Gastrocnemius medialis (tissue), 4 donors: ENCODE measurements around the gene GAP43. TPM values are rescaled to one million over a fixed set of nuclear protein-coding genes. Genes with fewer than 3 reads are reported as not detected.

Experiments
- ATAC-seq, 2 donors: fragments of 150-250 bp; one replicate each; pipeline ENCODE4 v1.9.1; 2016
- DNase-seq, 2 donors: peaks; one replicate each; pipeline ENCODE4 v3.0.0-alpha.2; 2019
- H3K27ac ChIP-seq, 4 donors: fragments of 200-600 bp; sonication (generic); 1 replicate in 1 of 4; 2 replicates in 3 of 4; pipeline ENCODE4 v1.5.1; 2016 to 2018; ENCODE audit warnings: mild to moderate bottlenecking in 2 of 4, moderate library complexity in 1 of 4
- H3K27me3 ChIP-seq, 3 donors: fragments of 200-600 bp; sonication (generic) in 2 of 3; 1 replicate in 1 of 3; 2 replicates in 2 of 3; pipeline versions ENCODE4 v1.5.1 to v1.6.0; 2016 to 2019; ENCODE audit warnings: mild to moderate bottlenecking in 1 of 3, moderate library complexity in 1 of 3
- H3K36me3 ChIP-seq, 2 donors: fragments of 200-600 bp; sonication (generic) in 1 of 2; one replicate each; pipeline ENCODE4 v1.5.1; 2017 to 2018
- H3K4me1 ChIP-seq, 2 donors: fragments of 200-600 bp; sonication (generic) in 1 of 2; one replicate each; pipeline ENCODE4 v1.5.1; 2016 to 2017; ENCODE audit warnings: mild to moderate bottlenecking in 2 of 2
- H3K4me3 ChIP-seq, 4 donors: fragments of 200-600 bp; sonication (generic) in 3 of 4; 1 replicate in 1 of 4; 2 replicates in 3 of 4; pipeline ENCODE4 v1.5.1; 2016 to 2019; ENCODE audit warnings: mild to moderate bottlenecking in 2 of 4
- H3K9me3 ChIP-seq, 3 donors: fragments of 200-600 bp; sonication (generic) in 2 of 3; 1 replicate in 1 of 3; 2 replicates in 2 of 3; pipeline ENCODE4 v1.5.1; 2016 to 2019
- POLR2A ChIP-seq, 2 donors: fragments of 450-650 bp; IDR thresholded peaks; one replicate each; pipeline ENCODE4 v1.6.1; 2017; ENCODE audit warnings: antibody characterized with exemption in 2 of 2, mild to moderate bottlenecking in 2 of 2, moderate library complexity in 2 of 2
- in situ Hi-C, 4 donors: fragments of 200-750 bp; cut with MboI; loops; one replicate each; pipeline versions ENCODE4 v1.15.0 to v1.8.0; 2017; ENCODE audit warnings: low sequenced_read_pairs in 4 of 4
- intact Hi-C: fragments of 100-400 bp; cut with DNase I; formaldehyde crosslinking; loops from one replicate; pipeline ENCODE4 v1.15.1; 2023; ENCODE audit warnings: low total_unique reads
- total RNA-seq, 4 donors: library from RNA; depleted of rRNA; stranded (reverse); fragments of >200 nt; gene quantifications; one replicate each; pipeline versions ENCODE4 v1.1.0 to v1.2.3, GENCODE V29; 2016
- TF ChIP-seq, protein P1 (sequence below), 5 experiments: fragments of 450-650 bp in 3 of 5; fragments of 200-600 bp in 2 of 5; sonication (generic) in 2 of 5; IDR thresholded peaks in 4 of 5; conservative IDR thresholded peaks in 1 of 5; 1 replicate in 4 of 5; 2 replicates in 1 of 5; pipeline ENCODE4 v1.5.1; 2016 to 2019; ENCODE audit warnings: antibody characterized with exemption in 5 of 5, mild to moderate bottlenecking in 3 of 5, moderate library complexity in 3 of 5

Gene GAP43
- total RNA-seq, 4 donors from 2014 or later = 0.20 TPM; not detected in 3

DNA sequence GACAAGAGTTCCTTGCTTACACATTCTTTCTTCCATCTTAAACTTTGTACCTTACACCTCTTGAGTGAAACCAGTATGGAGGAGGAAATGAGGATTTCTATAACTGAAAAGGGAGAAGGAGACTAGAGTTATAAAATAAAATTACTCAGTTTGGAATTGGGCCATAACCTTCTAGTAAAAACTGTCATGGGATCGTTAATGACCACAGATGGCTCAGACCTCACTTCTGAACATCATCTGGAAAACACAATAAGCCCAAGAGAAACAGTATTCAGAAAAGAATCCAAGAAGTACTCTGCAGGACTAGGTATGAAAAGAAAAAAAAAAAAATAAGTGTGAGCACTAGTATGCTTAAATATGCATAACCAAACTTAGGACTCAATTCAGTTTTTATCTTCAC is 12.1 kb downstream of the GAP43 start:
- Histone ChIP-seq H3K36me3 (no peaks in the 10 kb centered on the region), H3K27ac (no peak overlapping the region), H3K9me3 (no peaks in the 10 kb centered on the region), H3K4me1 (no peaks in the 10 kb centered on the region), H3K4me3 (no peak overlapping the region), H3K27me3 (no peaks in the 10 kb centered on the region)
- ATAC-seq (no peak), DNase-seq (no peak)
- TF ChIP-seq, protein P1, sequence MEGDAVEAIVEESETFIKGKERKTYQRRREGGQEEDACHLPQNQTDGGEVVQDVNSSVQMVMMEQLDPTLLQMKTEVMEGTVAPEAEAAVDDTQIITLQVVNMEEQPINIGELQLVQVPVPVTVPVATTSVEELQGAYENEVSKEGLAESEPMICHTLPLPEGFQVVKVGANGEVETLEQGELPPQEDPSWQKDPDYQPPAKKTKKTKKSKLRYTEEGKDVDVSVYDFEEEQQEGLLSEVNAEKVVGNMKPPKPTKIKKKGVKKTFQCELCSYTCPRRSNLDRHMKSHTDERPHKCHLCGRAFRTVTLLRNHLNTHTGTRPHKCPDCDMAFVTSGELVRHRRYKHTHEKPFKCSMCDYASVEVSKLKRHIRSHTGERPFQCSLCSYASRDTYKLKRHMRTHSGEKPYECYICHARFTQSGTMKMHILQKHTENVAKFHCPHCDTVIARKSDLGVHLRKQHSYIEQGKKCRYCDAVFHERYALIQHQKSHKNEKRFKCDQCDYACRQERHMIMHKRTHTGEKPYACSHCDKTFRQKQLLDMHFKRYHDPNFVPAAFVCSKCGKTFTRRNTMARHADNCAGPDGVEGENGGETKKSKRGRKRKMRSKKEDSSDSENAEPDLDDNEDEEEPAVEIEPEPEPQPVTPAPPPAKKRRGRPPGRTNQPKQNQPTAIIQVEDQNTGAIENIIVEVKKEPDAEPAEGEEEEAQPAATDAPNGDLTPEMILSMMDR (IDR thresholded peaks at IDR 0.05 in 4 of 5, conservative IDR thresholded peaks at IDR 0.05 in 1 of 5) = no peak
- TF ChIP-seq POLR2A (IDR thresholded peaks at IDR 0.05) = no peak
- intact Hi-C loops = no loop called here
- in situ Hi-C loops = no loop called here

DNA sequence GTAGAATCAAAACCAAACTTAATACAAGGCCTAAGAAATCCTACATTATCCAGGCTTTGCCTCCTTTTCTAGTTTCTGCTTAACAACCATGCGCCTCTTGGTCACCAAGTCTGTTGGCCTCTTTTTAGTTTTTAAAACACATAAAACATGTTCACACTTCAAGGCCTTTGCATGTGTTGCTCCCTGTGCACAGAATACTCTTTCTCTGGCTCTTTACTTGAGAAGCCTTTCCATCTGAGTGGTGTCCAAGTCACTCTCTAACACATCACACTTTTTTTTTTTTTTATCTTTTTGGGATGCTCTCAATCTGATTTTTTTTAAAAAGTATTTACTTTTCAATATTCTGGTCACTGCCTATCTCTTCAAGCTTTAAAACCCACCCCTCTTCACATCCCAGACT is 14.9 kb downstream of the GAP43 start:
- Histone ChIP-seq H3K4me3 (no peak overlapping the region), H3K27me3 (no peaks in the 10 kb centered on the region), H3K27ac (no peak overlapping the region), H3K36me3 (no peaks in the 10 kb centered on the region), H3K9me3 (no peaks in the 10 kb centered on the region), H3K4me1 (no peaks in the 10 kb centered on the region)
- no peak for TF ChIP-seq POLR2A (IDR thresholded peaks at IDR 0.05)
- TF ChIP-seq, protein P1 (IDR thresholded peaks at IDR 0.05 in 4 of 5, conservative IDR thresholded peaks at IDR 0.05 in 1 of 5) = no peak
- in situ Hi-C loops = no loop called here
- no peak for DNase-seq
- no peak for ATAC-seq
- intact Hi-C loops = no loop called here

DNA sequence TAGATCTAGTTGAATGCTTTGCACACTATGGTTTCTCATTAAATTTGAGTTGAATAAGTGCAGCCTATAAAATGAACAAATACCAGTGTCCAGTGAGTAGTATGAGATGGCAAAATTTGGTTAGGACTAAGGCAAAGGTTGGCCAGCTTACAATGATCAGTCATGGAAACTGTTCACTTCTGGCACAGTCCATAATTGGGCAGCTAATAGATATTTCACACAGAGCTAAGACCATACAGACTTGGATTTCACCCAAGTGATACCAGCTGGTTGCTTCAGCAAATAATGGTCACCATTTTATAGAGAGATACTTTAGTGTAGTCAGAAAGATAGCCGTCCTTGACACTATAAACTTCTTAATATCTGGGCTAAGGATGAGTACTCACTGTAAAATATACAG is 15.7 kb downstream of the GAP43 start:
- no peaks in the 10 kb centered on the region for H3K9me3 ChIP-seq
- H3K27me3 ChIP-seq = no peaks in the 10 kb centered on the region
- intact Hi-C loops (no loop called here), in situ Hi-C loops (no loop called here)
- H3K36me3 ChIP-seq = no peaks in the 10 kb centered on the region
- DNase-seq (no peak), ATAC-seq (no peak)
- no peak overlapping the region for H3K4me3 ChIP-seq
- H3K27ac ChIP-seq = no peak overlapping the region
- H3K4me1 ChIP-seq = no peaks in the 10 kb centered on the region
- TF ChIP-seq POLR2A (IDR thresholded peaks at IDR 0.05) = no peak
- TF ChIP-seq, protein P1 (IDR thresholded peaks at IDR 0.05 in 4 of 5, conservative IDR thresholded peaks at IDR 0.05 in 1 of 5) = no peak

DNA sequence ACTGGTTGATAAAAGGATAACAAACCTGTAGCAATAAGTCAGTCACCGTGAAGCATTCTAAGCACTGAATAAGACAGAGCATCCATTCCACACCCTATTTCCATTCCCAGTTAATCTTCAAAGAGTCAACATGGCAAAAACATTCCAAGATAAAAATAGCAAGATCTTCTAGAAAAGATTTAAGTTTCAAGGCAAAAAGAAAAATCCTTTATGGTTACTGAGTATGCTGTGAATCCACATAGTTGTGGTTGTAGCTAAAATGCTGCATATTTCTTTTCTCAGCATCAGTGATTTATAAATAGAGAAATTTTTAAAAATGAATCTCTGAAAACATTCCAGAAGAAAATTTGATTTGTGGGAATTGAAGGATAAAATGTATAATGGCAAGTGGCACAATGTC is 21.1 kb downstream of the GAP43 start:
- Histone ChIP-seq H3K36me3 (no peaks in the 10 kb centered on the region), H3K4me1 (peaks cover 6 to 9% of the 10 kb centered on the region in 2 donors), H3K27me3 (no peaks in the 10 kb centered on the region), H3K4me3 (no peak overlapping the region), H3K27ac (no peak overlapping the region), H3K9me3 (no peaks in the 10 kb centered on the region)
- no peak for ATAC-seq
- intact Hi-C loops = no loop called here
- in situ Hi-C loops = no loop called here
- TF ChIP-seq POLR2A (IDR thresholded peaks at IDR 0.05) = no peak
- TF ChIP-seq, protein P1 (IDR thresholded peaks at IDR 0.05 in 4 of 5, conservative IDR thresholded peaks at IDR 0.05 in 1 of 5) = no peak
- DNase-seq = no peak

DNA sequence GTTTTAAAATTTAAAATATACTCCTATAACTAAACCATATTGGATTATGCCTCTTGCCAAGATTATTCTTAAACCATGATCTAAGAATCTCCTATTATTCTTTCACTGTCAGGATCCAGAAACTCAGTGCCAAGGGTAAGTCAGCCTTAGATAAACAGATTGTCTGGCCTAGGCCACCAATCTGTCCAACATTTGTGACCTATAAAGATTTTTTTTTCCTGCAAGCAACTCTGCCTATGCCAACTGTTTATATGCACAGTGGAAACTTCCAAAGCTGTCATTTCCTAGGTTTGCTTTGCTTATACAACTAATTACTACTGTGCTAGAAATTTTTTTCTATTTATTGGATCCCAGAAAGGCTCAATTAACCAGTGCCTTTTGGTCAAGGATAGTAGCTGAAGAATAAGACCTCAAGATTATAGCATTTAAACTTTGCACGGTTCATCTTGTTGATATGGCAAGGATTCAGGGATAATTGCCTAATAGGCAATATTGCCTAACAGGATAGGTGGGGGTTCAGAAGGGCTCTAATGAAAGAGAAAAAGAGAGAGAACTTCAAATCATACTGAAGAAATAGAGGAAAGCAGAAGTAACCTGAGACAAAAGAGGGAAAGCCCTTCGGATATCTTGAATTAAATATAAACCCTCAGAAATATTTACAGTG is 22.8 kb downstream of the GAP43 start:
- intact Hi-C loops (no loop called here), in situ Hi-C loops (no loop called here)
- Histone ChIP-seq H3K36me3 (no peaks in the 10 kb centered on the region), H3K27ac (no peak overlapping the region), H3K4me3 (no peak overlapping the region), H3K27me3 (no peaks in the 10 kb centered on the region), H3K9me3 (no peaks in the 10 kb centered on the region), H3K4me1 (peaks cover 6 to 9% of the 10 kb centered on the region in 2 donors)
- no peak for TF ChIP-seq POLR2A (IDR thresholded peaks at IDR 0.05)
- TF ChIP-seq, protein P1 (IDR thresholded peaks at IDR 0.05 in 4 of 5, conservative IDR thresholded peaks at IDR 0.05 in 1 of 5) = no peak
- DNase-seq = no peak
- ATAC-seq = no peak
